Skeletal muscle tissue (tissue), 4 donors: ENCODE results near the gene STPG1. TPM values are rescaled to one million over a fixed set of nuclear protein-coding genes. Genes with fewer than 3 reads are reported as not detected.

Experiments
- H3K27ac ChIP-seq: one replicate; pipeline ENCODE4 v1.7.0; 2013; ENCODE audit warnings: mild to moderate bottlenecking, low read depth, low read length, inconsistent platforms
- H3K27me3 ChIP-seq, 3 donors: one replicate each; pipeline ENCODE4 v1.7.0; 2013; ENCODE audit warnings: low read length in 3 of 3; ENCODE audit not compliant: control insufficient read depth in 3 of 3, insufficient read depth in 3 of 3
- H3K36me3 ChIP-seq, 3 donors: one replicate each; pipeline ENCODE4 v1.7.0; 2013; ENCODE audit warnings: low read length in 3 of 3; ENCODE audit not compliant: control insufficient read depth in 3 of 3, insufficient read depth in 3 of 3
- H3K4me1 ChIP-seq, 3 donors: one replicate each; pipeline ENCODE4 v1.7.0; 2013; ENCODE audit warnings: low read length in 3 of 3, mild to moderate bottlenecking in 3 of 3; ENCODE audit not compliant: control insufficient read depth in 3 of 3, insufficient read depth in 3 of 3
- H3K4me3 ChIP-seq, 3 donors: one replicate each; pipeline ENCODE4 v1.7.0; 2013; ENCODE audit warnings: low read length in 3 of 3
- H3K9ac ChIP-seq, 3 donors: one replicate each; pipeline ENCODE4 v1.7.0; 2013; ENCODE audit warnings: low read length in 3 of 3, mild to moderate bottlenecking in 3 of 3, moderate library complexity in 2 of 3, low read depth in 1 of 3
- H3K9me3 ChIP-seq, 3 donors: one replicate each; pipeline ENCODE4 v1.7.0; 2013; ENCODE audit warnings: low read length in 3 of 3; ENCODE audit not compliant: control insufficient read depth in 3 of 3
- total RNA-seq: library from RNA; depleted of rRNA; stranded (reverse); fragments of >200 nt; gene quantifications from one replicate; pipeline ENCODE4 v1.2.3, GENCODE V29; 2014
- donor health status: Osteomylitis.

The STPG1 gene
- total RNA-seq, 1 donor from 2014 or later = 0.52 TPM

- H3K9me3 ChIP-seq = no peaks in the 10 kb centered on the region
- no peak overlapping the region for H3K9ac ChIP-seq
- no peaks in the 10 kb centered on the region for H3K27me3 ChIP-seq
- no peaks in the 10 kb centered on the region for H3K4me1 ChIP-seq
- no peak overlapping the region for H3K4me3 ChIP-seq
- no peak overlapping the region for H3K27ac ChIP-seq
- peaks cover 0 to 3% (median 1%) of the 10 kb centered on the region in 3 donors for H3K36me3 ChIP-seq
Measured at GRCh38 chr1:24380508-24380907, 33.1 kb downstream of the STPG1 start.

- no peak overlapping the region for H3K9ac ChIP-seq
- no peaks in the 10 kb centered on the region for H3K9me3 ChIP-seq
- no peak overlapping the region for H3K4me3 ChIP-seq
- H3K4me1 ChIP-seq = no peaks in the 10 kb centered on the region
- no peak overlapping the region for H3K27ac ChIP-seq
- H3K36me3 ChIP-seq = peaks cover 0 to 3% (median 1%) of the 10 kb centered on the region in 3 donors
- H3K27me3 ChIP-seq = no peaks in the 10 kb centered on the region
Measured at GRCh38 chr1:24379733-24380315, 33.8 kb downstream of the STPG1 start.

- Histone ChIP-seq H3K9me3 (no peaks in the 10 kb centered on the region), H3K4me1 (no peaks in the 10 kb centered on the region), H3K9ac (no peak overlapping the region), H3K27ac (no peak overlapping the region), H3K27me3 (no peaks in the 10 kb centered on the region), H3K36me3 (peaks cover 0 to 7% (median 3%) of the 10 kb centered on the region in 3 donors), H3K4me3 (no peak overlapping the region)
Measured at GRCh38 chr1:24374891-24375786, 38.4 kb downstream of the STPG1 start.

GRCh38 chr1:24373710-24374109 lies 39.9 kb downstream of the STPG1 start:
- no peak overlapping the region for H3K27ac ChIP-seq
- no peak overlapping the region for H3K9ac ChIP-seq
- peaks cover 0 to 5% (median 3%) of the 10 kb centered on the region in 3 donors for H3K36me3 ChIP-seq
- H3K4me3 ChIP-seq = no peak overlapping the region
- peaks cover 0 to 9% (median 2%) of the 10 kb centered on the region in 3 donors for H3K4me1 ChIP-seq
- H3K9me3 ChIP-seq = no peaks in the 10 kb centered on the region
- no peaks in the 10 kb centered on the region for H3K27me3 ChIP-seq

- no peaks in the 10 kb centered on the region for H3K27me3 ChIP-seq
- peaks cover 0 to 11% (median 2%) of the 10 kb centered on the region in 3 donors for H3K4me1 ChIP-seq
- no peak overlapping the region for H3K27ac ChIP-seq
- H3K36me3 ChIP-seq = peaks cover 0 to 5% (median 3%) of the 10 kb centered on the region in 3 donors
- no peak overlapping the region for H3K9ac ChIP-seq
- H3K9me3 ChIP-seq = no peaks in the 10 kb centered on the region
- H3K4me3 ChIP-seq = no peak overlapping the region
Measured at GRCh38 chr1:24373044-24373443, 40.5 kb downstream of the STPG1 start.

GRCh38 chr1:24369801-24370200 lies 43.8 kb downstream of the STPG1 start:
- Histone ChIP-seq H3K9me3 (no peaks in the 10 kb centered on the region), H3K4me3 (no peak overlapping the region), H3K9ac (no peak overlapping the region), H3K36me3 (peaks cover 0 to 5% (median 0%) of the 10 kb centered on the region in 3 donors), H3K27ac (peak overlapping the region; percentile 59), H3K4me1 (peaks cover 0 to 16% (median 3%) of the 10 kb centered on the region in 3 donors), H3K27me3 (no peaks in the 10 kb centered on the region)

- peak overlapping the region; percentile 59 for H3K27ac ChIP-seq
Measured at GRCh38 chr1:24369199-24369598, 44.4 kb downstream of the STPG1 start.

GRCh38 chr1:24366707-24367106 lies 46.9 kb downstream of the STPG1 start:
- H3K36me3 ChIP-seq = no peaks in the 10 kb centered on the region
- H3K27ac ChIP-seq = no peak overlapping the region
- no peaks in the 10 kb centered on the region for H3K27me3 ChIP-seq
- H3K9ac ChIP-seq = no peak overlapping the region
- H3K9me3 ChIP-seq = no peaks in the 10 kb centered on the region
- H3K4me3 ChIP-seq = no peak overlapping the region
- peaks cover 0 to 21% (median 4%) of the 10 kb centered on the region in 3 donors for H3K4me1 ChIP-seq

More at GRCh38 chr1:24369199-24369598, 44.4 kb downstream of the STPG1 start:
- Histone ChIP-seq H3K9ac (no peak overlapping the region), H3K4me1 (peaks cover 0 to 16% (median 4%) of the 10 kb centered on the region in 3 donors), H3K36me3 (peaks cover 0 to 5% (median 0%) of the 10 kb centered on the region in 3 donors), H3K4me3 (no peak overlapping the region), H3K27me3 (no peaks in the 10 kb centered on the region), H3K9me3 (no peaks in the 10 kb centered on the region)

- H3K27ac ChIP-seq = no peak overlapping the region
- H3K9me3 ChIP-seq = no peaks in the 10 kb centered on the region
- no peak overlapping the region for H3K9ac ChIP-seq
- no peak overlapping the region for H3K4me3 ChIP-seq
- no peaks in the 10 kb centered on the region for H3K27me3 ChIP-seq
- peaks cover 0 to 21% (median 4%) of the 10 kb centered on the region in 3 donors for H3K4me1 ChIP-seq
- no peaks in the 10 kb centered on the region for H3K36me3 ChIP-seq
Measured at GRCh38 chr1:24364975-24365678, 48.5 kb downstream of the STPG1 start.
